ENCODE results near the gene CTCF. TPM values are rescaled to one million over a fixed set of nuclear protein-coding genes. Genes with fewer than 3 reads are reported as not detected.
A peak's percentile ranks its signal among the peaks of the same experiment; 100 is the strongest.

CTCF gene
- total RNA-seq, 1 donor from 2014 or later, result 61.4 TPM

DNA sequence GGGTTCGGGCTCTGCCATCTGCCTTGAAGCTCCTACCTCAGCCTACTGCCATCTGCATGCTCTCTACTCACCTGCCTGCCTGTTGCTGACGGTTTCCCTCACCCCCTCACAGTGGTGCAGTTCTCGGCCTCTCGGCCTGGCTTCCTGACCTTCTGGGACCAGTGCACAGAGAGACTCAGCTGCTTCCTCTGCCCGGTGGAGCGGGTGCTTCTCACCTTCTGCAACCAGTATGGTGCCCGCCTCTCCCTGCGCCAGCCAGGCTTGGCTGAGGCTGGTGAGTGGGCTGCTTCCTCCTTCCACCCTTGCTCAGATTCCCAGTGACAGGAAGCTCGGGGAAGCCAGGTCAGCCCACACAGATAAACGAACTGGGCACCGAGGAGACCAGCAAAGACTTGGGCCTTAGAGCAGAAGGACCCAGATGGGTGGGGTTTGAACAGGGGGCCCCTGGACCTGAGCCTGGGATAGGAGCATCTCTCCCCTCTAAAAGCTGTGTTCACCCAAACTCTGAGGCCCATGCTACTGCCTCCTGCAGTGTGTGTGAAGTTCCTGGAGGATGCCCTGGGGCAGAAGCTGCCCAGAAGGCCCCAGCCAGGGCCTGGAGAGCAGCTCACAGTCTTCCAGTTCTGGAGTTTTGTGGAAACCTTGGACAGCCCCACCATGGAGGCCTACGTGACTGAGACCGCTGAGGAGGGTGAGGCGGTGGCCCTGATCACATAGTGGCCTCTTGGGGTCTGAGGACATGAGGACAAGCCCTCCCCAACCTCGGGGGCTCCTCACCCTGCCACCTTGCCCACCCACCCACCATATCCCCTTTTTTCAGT, 17.3 kb upstream of the CTCF start:
- DNase-seq (ENCODE audit: low spot score in 2 of 2, unreplicated experiment in 2 of 2), result no peak
- Mint-ChIP-seq H3K36me3 (peaks cover 12% of the 10 kb centered on the region), H3K4me1 (no peaks in the 10 kb centered on the region), H3K27me3 (ENCODE audit: low read depth) (no peaks in the 10 kb centered on the region), H3K9me3 (no peaks in the 10 kb centered on the region), H3K4me3 (no peak overlapping the region), H3K27ac (no peak overlapping the region)
- TF ChIP-seq, protein P1, sequence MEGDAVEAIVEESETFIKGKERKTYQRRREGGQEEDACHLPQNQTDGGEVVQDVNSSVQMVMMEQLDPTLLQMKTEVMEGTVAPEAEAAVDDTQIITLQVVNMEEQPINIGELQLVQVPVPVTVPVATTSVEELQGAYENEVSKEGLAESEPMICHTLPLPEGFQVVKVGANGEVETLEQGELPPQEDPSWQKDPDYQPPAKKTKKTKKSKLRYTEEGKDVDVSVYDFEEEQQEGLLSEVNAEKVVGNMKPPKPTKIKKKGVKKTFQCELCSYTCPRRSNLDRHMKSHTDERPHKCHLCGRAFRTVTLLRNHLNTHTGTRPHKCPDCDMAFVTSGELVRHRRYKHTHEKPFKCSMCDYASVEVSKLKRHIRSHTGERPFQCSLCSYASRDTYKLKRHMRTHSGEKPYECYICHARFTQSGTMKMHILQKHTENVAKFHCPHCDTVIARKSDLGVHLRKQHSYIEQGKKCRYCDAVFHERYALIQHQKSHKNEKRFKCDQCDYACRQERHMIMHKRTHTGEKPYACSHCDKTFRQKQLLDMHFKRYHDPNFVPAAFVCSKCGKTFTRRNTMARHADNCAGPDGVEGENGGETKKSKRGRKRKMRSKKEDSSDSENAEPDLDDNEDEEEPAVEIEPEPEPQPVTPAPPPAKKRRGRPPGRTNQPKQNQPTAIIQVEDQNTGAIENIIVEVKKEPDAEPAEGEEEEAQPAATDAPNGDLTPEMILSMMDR (IDR thresholded peaks at IDR 0.05; ENCODE audit: unreplicated experiment), result no peak

DNA sequence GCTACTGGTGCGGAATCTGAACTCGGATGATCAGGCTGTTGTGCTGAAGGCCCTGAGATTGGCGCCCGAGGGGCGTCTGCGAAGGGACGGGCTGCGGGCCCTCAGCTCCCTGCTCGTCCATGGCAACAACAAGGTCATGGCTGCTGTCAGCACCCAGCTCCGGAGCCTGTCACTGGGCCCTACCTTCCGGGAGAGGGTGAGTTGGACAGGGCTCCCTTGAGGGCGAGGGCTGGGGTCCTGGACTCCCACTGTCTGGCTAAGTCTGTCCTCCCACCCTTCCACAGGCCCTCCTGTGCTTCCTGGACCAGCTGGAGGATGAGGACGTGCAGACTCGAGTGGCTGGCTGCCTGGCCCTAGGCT, 16.7 kb upstream of the CTCF start:
- Mint-ChIP-seq H3K4me1 (no peaks in the 10 kb centered on the region), H3K27ac (no peak overlapping the region), H3K4me3 (no peak overlapping the region), H3K27me3 (ENCODE audit: low read depth) (no peaks in the 10 kb centered on the region), H3K9me3 (no peaks in the 10 kb centered on the region), H3K36me3 (peaks cover 7% of the 10 kb centered on the region)
- TF ChIP-seq, protein P1 (IDR thresholded peaks at IDR 0.05; ENCODE audit: unreplicated experiment), result no peak
- no peak for DNase-seq (ENCODE audit: low spot score in 2 of 2, unreplicated experiment in 2 of 2)

DNA sequence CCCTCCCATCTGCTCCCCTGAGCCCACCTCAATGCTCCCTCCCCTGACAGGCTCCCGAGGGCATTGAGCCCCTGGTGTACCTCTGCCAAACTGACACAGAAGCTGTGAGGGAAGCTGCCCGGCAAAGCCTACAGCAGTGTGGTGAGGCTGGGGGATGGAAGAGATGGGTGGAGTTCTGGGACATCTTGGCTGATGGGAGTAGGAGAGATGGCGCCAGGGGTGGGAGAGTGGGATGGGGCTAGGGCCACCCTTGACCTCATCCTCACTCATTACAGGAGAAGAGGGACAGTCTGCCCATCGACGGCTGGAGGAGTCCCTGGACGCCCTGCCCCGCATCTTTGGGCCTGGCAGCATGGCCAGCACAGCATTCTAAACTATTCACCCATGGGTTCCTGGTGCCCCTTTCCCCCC, 16.2 kb upstream of the CTCF start:
- no peaks in the 10 kb centered on the region for H3K9me3 Mint-ChIP-seq
- TF ChIP-seq, protein P1 (IDR thresholded peaks at IDR 0.05; ENCODE audit: unreplicated experiment), result no peak
- no peak for DNase-seq (ENCODE audit: low spot score in 2 of 2, unreplicated experiment in 2 of 2)
- H3K36me3 Mint-ChIP-seq, result peaks cover 4% of the 10 kb centered on the region
- H3K27ac Mint-ChIP-seq, result no peak overlapping the region
- no peak overlapping the region for H3K4me3 Mint-ChIP-seq
- H3K4me1 Mint-ChIP-seq, result no peaks in the 10 kb centered on the region
- no peaks in the 10 kb centered on the region for H3K27me3 Mint-ChIP-seq (ENCODE audit: low read depth)

DNA sequence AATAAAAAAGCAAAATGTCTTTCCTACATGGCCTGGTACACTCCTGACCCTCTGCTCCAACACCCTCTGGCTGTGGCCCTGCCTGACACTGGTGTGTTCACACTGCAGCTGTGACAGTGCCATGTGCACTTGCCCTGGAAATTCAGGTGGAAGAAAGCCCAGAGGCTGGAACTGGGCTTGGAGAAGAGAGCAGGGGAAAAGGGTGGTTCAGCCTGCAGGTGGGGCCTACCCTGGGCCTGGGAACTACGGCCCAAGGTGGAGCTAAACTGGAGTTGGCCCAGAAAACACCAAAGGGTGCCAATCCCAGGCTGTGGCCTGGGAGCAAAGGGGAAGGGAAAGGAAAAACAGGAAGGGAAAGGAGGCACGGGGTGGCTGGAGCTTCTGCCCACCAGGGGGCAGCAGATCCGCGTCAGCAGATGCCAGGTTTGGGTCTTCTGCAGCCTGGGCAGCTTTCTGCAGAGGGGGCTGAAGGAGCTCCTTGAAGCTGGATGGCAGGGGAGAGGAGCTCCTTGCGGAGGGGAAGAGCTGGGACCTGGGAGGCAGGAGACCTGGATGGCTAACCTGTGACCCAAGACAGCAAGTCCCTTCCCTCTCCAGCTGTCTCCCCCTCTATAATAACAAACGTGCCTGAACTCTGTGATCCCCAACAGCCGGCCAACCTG, 15.4 kb upstream of the CTCF start:
- Mint-ChIP-seq H3K9me3 (no peaks in the 10 kb centered on the region), H3K27me3 (ENCODE audit: low read depth) (no peaks in the 10 kb centered on the region), H3K4me3 (no peak overlapping the region), H3K36me3 (peaks cover 4% of the 10 kb centered on the region), H3K4me1 (no peaks in the 10 kb centered on the region), H3K27ac (no peak overlapping the region)
- TF ChIP-seq, protein P1 (IDR thresholded peaks at IDR 0.05; ENCODE audit: unreplicated experiment), result peak; percentile 95
- peak in 1 of 2 experiments; percentile 85 for DNase-seq (ENCODE audit: low spot score in 2 of 2, unreplicated experiment in 2 of 2)

DNA sequence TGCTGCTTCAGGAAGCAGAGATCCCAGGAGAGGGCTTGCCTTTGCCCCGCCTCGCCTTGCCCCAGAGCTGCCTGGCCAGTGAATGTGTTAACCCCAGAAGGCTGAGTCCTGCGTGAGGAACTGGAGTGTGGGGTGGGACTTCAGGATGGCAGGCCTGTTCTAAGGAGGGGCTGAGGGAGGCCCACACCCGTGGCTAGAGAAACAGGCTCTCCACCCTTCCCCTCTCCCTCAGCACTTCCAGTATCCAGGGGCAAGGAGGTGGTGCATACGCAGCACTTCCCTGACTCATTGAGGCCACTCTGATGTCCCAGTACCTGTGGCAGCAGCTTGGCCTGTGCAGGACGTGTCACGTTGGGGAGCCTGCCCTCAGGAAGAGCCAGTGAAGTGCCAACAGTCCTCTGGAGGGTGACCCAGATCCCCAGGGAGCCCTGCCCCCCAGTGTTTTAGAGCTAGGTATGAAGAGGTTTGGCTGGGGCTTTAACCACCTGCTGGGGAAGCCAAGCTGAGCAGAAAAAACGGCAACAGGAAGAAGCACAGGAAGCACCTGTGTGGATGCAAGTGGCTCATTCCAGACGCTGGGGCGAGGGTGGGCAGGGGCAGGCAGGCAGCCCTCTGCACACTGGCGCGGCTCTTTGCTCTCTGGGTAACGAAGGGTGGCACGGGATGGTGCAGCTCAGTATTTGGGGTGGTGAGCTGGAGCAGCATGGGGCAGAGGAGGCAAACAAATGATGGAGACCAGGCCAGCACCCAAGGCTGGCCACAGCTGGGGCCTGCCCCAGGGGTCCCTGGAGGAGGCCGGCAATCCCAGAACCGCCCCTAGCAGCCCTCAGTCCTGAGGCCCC, 14.7 kb upstream of the CTCF start:
- no peaks in the 10 kb centered on the region for H3K9me3 Mint-ChIP-seq

More for the DNA sequence above, 14.7 kb upstream of the CTCF start:
- TF ChIP-seq, protein P1 (IDR thresholded peaks at IDR 0.05; ENCODE audit: unreplicated experiment), result no peak
- Mint-ChIP-seq H3K36me3 (no peaks in the 10 kb centered on the region), H3K27me3 (ENCODE audit: low read depth) (no peaks in the 10 kb centered on the region), H3K4me1 (no peaks in the 10 kb centered on the region), H3K27ac (no peak overlapping the region), H3K4me3 (no peak overlapping the region)
- no peak for DNase-seq (ENCODE audit: low spot score in 2 of 2, unreplicated experiment in 2 of 2)
